AG04450 (cell line): ENCODE measurements around the gene SSTR3. TPM values are rescaled to one million over a fixed set of nuclear protein-coding genes. Genes with fewer than 3 reads are reported as not detected.

ENCODE experiments used
- CTCF ChIA-PET: fragments of 300-600, 350-600 bp; formaldehyde crosslinking; extraction: SDS; loops from one replicate; lab custom pipeline; 2022; ENCODE audit warnings: antibody characterized with exemption, inconsistent platforms; lab: Charles Lee
- POLR2A ChIA-PET: fragments of 350-600 bp; formaldehyde crosslinking; extraction: SDS; loops from one replicate; lab custom pipeline; 2021; ENCODE audit warnings: antibody characterized with exemption, inconsistent platforms; lab: Yijun Ruan, JAX
- DNase-seq: peaks from one replicate; pipeline ENCODE4 v3.0.0-alpha.2; 2011; ENCODE audit warnings: low read depth, low spot score
- H3K27ac ChIP-seq: one replicate; pipeline ENCODE4 v1.5.1; 2012; ENCODE audit warnings: low read depth, low read length, control low read depth
- H3K27me3 ChIP-seq: one replicate; pipeline ENCODE4 v1.6.0; 2012; ENCODE audit warnings: low read length; ENCODE audit not compliant: control insufficient read depth, insufficient read depth
- H3K4me3 ChIP-seq: 2 replicates; pipeline ENCODE4 v1.5.1; 2011; ENCODE audit warnings: mild to moderate bottlenecking, low read depth, low read length, control low read depth
- H3K9me3 ChIP-seq: 2 replicates; pipeline ENCODE4 v1.5.1; 2012; ENCODE audit warnings: low read length; ENCODE audit not compliant: control insufficient read depth, insufficient read depth
- polyA plus RNA-seq: library from polyadenylated mRNA; depleted of rRNA; stranded (reverse); fragments of >200 nt; gene quantifications from 2 replicates; pipeline ENCODE4 v1.2.3, GENCODE V29; 2011
- TF ChIP-seq, protein P1 (sequence below): IDR thresholded peaks from 2 replicates; pipeline ENCODE4 v1.5.1; 2011; ENCODE audit warnings: low read depth, low read length, control low read depth, inconsistent platforms

SSTR3 gene
- polyA plus RNA-seq, 1 experiment: 0.06 TPM

- no peak overlapping the region for H3K27ac ChIP-seq
- CTCF ChIA-PET: no interaction called here
- TF ChIP-seq, protein P1, sequence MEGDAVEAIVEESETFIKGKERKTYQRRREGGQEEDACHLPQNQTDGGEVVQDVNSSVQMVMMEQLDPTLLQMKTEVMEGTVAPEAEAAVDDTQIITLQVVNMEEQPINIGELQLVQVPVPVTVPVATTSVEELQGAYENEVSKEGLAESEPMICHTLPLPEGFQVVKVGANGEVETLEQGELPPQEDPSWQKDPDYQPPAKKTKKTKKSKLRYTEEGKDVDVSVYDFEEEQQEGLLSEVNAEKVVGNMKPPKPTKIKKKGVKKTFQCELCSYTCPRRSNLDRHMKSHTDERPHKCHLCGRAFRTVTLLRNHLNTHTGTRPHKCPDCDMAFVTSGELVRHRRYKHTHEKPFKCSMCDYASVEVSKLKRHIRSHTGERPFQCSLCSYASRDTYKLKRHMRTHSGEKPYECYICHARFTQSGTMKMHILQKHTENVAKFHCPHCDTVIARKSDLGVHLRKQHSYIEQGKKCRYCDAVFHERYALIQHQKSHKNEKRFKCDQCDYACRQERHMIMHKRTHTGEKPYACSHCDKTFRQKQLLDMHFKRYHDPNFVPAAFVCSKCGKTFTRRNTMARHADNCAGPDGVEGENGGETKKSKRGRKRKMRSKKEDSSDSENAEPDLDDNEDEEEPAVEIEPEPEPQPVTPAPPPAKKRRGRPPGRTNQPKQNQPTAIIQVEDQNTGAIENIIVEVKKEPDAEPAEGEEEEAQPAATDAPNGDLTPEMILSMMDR: no peak
- no peak for DNase-seq
- no peak overlapping the region for H3K4me3 ChIP-seq
- no peaks in the 10 kb centered on the region for H3K27me3 ChIP-seq
- POLR2A ChIA-PET: interaction anchor here (0.7 kb wide), 1 partner anchor 13 kb away, joined by 3 read pairs; no protein-coding TSS in a partner anchor
- no peaks in the 10 kb centered on the region for H3K9me3 ChIP-seq
Observed at GRCh38 chr22:37231406-37232139, 19.3 kb upstream of the SSTR3 start.

- no peak for DNase-seq
- TF ChIP-seq, protein P1: no peak
- CTCF ChIA-PET: no interaction called here
Observed at GRCh38 chr22:37230673-37231405, 18.6 kb upstream of the SSTR3 start.

DNA sequence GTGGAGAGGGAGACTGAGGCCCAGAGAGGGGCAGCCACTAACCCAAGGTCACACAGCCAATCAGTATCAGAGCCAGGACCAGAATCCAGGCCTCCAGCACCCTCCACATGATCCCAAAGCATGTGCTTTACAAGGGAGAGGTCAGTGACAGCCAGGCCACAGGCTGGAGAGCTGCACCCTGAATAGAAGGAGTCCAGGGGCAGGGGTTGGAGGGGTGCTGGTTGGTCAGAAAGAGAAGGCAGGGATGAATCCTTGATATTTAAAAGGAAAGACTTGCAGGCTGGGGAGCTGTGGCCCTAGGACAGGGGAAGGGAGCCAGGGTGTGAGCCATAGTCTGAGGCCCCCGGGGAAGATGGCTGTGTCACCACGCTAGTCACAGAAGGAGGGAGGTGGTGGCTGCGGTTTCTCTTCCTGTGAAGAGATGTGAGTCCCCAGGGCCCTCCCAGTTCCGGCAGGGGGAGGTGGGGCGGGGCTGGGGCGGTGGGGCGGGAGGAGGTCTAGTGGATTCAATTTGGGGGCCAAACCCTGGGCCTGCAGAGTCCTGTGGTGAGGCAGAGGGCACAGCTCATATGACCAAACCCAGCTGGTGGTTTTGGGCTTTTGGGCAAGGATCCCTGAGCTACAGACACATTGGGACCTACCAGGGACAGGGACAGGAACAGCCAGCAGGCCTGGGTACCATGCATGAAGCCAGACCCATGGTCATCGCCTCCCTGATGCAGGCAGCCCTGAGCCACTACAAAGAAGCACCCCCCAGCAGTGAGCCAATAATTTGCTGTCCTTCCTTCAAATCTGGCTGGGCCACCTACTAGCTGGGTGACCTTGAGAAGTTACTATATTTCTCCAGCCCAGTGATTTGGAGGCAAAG, 17.8 kb upstream of the SSTR3 start:
- Histone ChIP-seq H3K9me3 (no peaks in the 10 kb centered on the region), H3K27me3 (no peaks in the 10 kb centered on the region), H3K27ac (peak overlapping the region; percentile 31), H3K4me3 (no peak overlapping the region)
- no peak for DNase-seq
- ChIA-PET CTCF (interaction anchor here (1.0 to 1.5 kb wide), 5 partner anchors 14 to 38 kb away, joined by 3 to 7 read pairs (median 4); partner anchors contain the start of gene RAC2), POLR2A (interaction anchor here (0.8 kb wide), 1 partner anchor 15 kb away, joined by 3 read pairs; no protein-coding TSS in a partner anchor)
- TF ChIP-seq, protein P1: no peak

More at GRCh38 chr22:37230673-37231405, 18.6 kb upstream of the SSTR3 start:
- no peak overlapping the region for H3K27ac ChIP-seq
- POLR2A ChIA-PET: interaction anchor here (0.7 kb wide), 1 partner anchor 14 kb away, joined by 3 read pairs; no protein-coding TSS in a partner anchor
- H3K9me3 ChIP-seq: no peaks in the 10 kb centered on the region
- no peak overlapping the region for H3K4me3 ChIP-seq
- H3K27me3 ChIP-seq: no peaks in the 10 kb centered on the region

- POLR2A ChIA-PET: interaction anchor here (0.6 to 0.8 kb wide), 4 partner anchors 15 to 345 kb away, joined by 3 to 6 read pairs (median 4); partner anchors contain the start of gene CDC42EP1
- CTCF ChIA-PET: interaction anchor here (1.0 to 1.5 kb wide), 6 partner anchors 15 to 38 kb away, joined by 3 to 7 read pairs (median 4); partner anchors contain the start of gene RAC2
- peak overlapping the region; percentile 52 for H3K27ac ChIP-seq
Observed at GRCh38 chr22:37229012-37229804, 16.9 kb upstream of the SSTR3 start.

More at GRCh38 chr22:37229012-37229804, 16.9 kb upstream of the SSTR3 start:
- TF ChIP-seq, protein P1: no peak
- Histone ChIP-seq H3K27me3 (no peaks in the 10 kb centered on the region), H3K9me3 (no peaks in the 10 kb centered on the region), H3K4me3 (no peak overlapping the region)
- DNase-seq: peak; percentile 61
